SK-N-SH treated with all-trans-retinoic acid at 6 μM for 48 hours (cell line): ENCODE data around the gene VPS54.

Experiments used
- ATAC-seq: fragments of 200-7000 bp; cut with Tn5 transposase; 3 replicates; pipeline ENCODE4 v1.9.1; 2020; ENCODE audit warnings: mild to moderate bottlenecking, moderate library complexity
- ARNTL ChIP-seq: fragments of 450-650 bp; formaldehyde crosslinking; IDR thresholded peaks from 2 replicates; pipeline ENCODE4 v1.5.0; 2020; ENCODE audit warnings: low read depth, mild to moderate bottlenecking, moderate library complexity, borderline replicate concordance
- BACH2 ChIP-seq: fragments of 250-450 bp; sonication (Bioruptor Pico); IDR thresholded peaks from 2 replicates; pipeline ENCODE4 v1.9.0; 2021; ENCODE audit warnings: mild to moderate bottlenecking, borderline replicate concordance
- CSDC2 ChIP-seq: fragments of 250-450 bp; sonication (Bioruptor Pico); IDR thresholded peaks from 2 replicates; pipeline ENCODE4 v1.5.0; 2020; ENCODE audit warnings: mild to moderate bottlenecking, moderate library complexity
- ESRRG ChIP-seq: fragments of 250-450 bp; sonication (Bioruptor Pico); IDR thresholded peaks from 2 replicates; pipeline ENCODE4 v1.6.1; 2021; ENCODE audit warnings: mild to moderate bottlenecking
- GLIS3 ChIP-seq: fragments of 250-450 bp; sonication (Bioruptor Pico); IDR thresholded peaks from 2 replicates; pipeline ENCODE4 v1.5.0; 2020; ENCODE audit warnings: mild to moderate bottlenecking, moderate library complexity
- ISL1 ChIP-seq: fragments of 250-450 bp; sonication (Bioruptor Pico); IDR thresholded peaks from 2 replicates; pipeline ENCODE4 v2.1.2; 2022; ENCODE audit warnings: mild to moderate bottlenecking, moderate library complexity
- OSR1 ChIP-seq: fragments of 250-450 bp; sonication (Bioruptor Pico); IDR thresholded peaks from 2 replicates; pipeline ENCODE4 v1.8.0; 2022; ENCODE audit warnings: moderate library complexity, mild to moderate bottlenecking, inconsistent platforms
- PPARA ChIP-seq: fragments of 250-450 bp; sonication (Bioruptor Pico); IDR thresholded peaks from 2 replicates; pipeline ENCODE4 v1.5.0; 2020; ENCODE audit warnings: mild to moderate bottlenecking, borderline replicate concordance
- RARB ChIP-seq: fragments of 250-450 bp; sonication (Bioruptor Pico); IDR thresholded peaks from 2 replicates; pipeline ENCODE4 v1.8.0; 2021; ENCODE audit warnings: mild to moderate bottlenecking, moderate library complexity
- SNAI2 ChIP-seq: fragments of 250-450 bp; sonication (Bioruptor Pico); IDR thresholded peaks from 2 replicates; pipeline ENCODE4 v1.5.0; 2020; ENCODE audit warnings: mild to moderate bottlenecking, moderate library complexity
- TCF4 ChIP-seq: fragments of 250-450 bp; sonication (Bioruptor Pico); IDR thresholded peaks from 2 replicates; pipeline ENCODE4 v1.8.0; 2021; ENCODE audit warnings: mild to moderate bottlenecking, moderate library complexity, borderline replicate concordance
- ZC3H10 ChIP-seq: fragments of 250-450 bp; sonication (Bioruptor Pico); IDR thresholded peaks from 2 replicates; pipeline ENCODE4 v1.5.1; 2021; ENCODE audit warnings: mild to moderate bottlenecking, moderate library complexity
- ZFP3 ChIP-seq: fragments of 250-450 bp; sonication (Bioruptor Pico); IDR thresholded peaks from 2 replicates; pipeline ENCODE4 v1.5.0; 2020; ENCODE audit warnings: mild to moderate bottlenecking, moderate library complexity
- ZFP30 ChIP-seq: fragments of 450-650 bp; formaldehyde crosslinking; IDR thresholded peaks from 2 replicates; pipeline ENCODE4 v1.5.0; 2022; ENCODE audit warnings: mild to moderate bottlenecking, moderate library complexity
- ZNF565 ChIP-seq: fragments of 450-650 bp; formaldehyde crosslinking; conservative IDR thresholded peaks from 2 replicates; pipeline ENCODE4 v1.5.0; 2020; ENCODE audit warnings: low read depth, mild to moderate bottlenecking, moderate library complexity
- ZNF70 ChIP-seq: fragments of 450-650 bp; formaldehyde crosslinking; IDR thresholded peaks from 2 replicates; pipeline ENCODE4 v1.5.0; 2020; ENCODE audit warnings: mild to moderate bottlenecking, moderate library complexity
- ZNF8 ChIP-seq: fragments of 450-650 bp; formaldehyde crosslinking; IDR thresholded peaks from 2 replicates; pipeline ENCODE4 v1.5.0; 2020; ENCODE audit warnings: mild to moderate bottlenecking, moderate library complexity
- TF ChIP-seq, protein P1 (sequence below): fragments of 250-450 bp; sonication (Bioruptor Pico); IDR thresholded peaks from 2 replicates; pipeline ENCODE4 v1.8.0; 2021; ENCODE audit warnings: low read depth, mild to moderate bottlenecking, moderate library complexity, borderline replicate concordance
- TF ChIP-seq, protein P2 (sequence below): fragments of 250-450 bp; sonication (Bioruptor Pico); IDR thresholded peaks from 2 replicates; pipeline ENCODE4 v1.8.0; 2020; ENCODE audit warnings: mild to moderate bottlenecking, moderate library complexity, borderline replicate concordance
- TF ChIP-seq, protein P3 (sequence below): fragments of 250-450 bp; sonication (Bioruptor Pico); IDR thresholded peaks from 2 replicates; pipeline ENCODE4 v1.5.0; 2020; ENCODE audit warnings: mild to moderate bottlenecking, moderate library complexity
- TF ChIP-seq, protein P4 (sequence below): fragments of 250-450 bp; sonication (Bioruptor Pico); IDR thresholded peaks from 2 replicates; pipeline ENCODE4 v1.5.1; 2020; ENCODE audit warnings: low read depth, mild to moderate bottlenecking, moderate library complexity
- TF ChIP-seq, protein P5 (sequence below): fragments of 250-450 bp; sonication (Bioruptor Pico); IDR thresholded peaks from 2 replicates; pipeline ENCODE4 v1.5.1; 2021; ENCODE audit warnings: mild to moderate bottlenecking, moderate library complexity

Gene VPS54

DNA sequence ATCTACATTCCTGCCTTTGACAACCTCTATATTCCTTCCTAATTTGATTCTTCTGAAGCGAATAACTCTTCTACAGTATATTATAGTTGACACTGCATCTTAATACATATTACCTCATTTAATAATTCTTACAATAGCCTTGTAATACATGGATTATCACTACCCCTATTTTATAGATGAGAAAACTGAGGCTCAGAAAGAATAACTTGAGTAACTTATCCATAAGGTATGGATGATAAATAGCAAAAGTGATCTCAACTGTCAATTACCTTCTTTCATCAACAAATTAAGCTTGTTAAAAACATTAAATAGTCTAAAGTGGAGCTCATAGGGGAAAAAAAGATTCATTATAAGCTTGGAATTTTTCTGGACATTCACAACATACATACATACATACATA, 4.6 kb downstream of the VPS54 start:
- TF ChIP-seq, protein P1, sequence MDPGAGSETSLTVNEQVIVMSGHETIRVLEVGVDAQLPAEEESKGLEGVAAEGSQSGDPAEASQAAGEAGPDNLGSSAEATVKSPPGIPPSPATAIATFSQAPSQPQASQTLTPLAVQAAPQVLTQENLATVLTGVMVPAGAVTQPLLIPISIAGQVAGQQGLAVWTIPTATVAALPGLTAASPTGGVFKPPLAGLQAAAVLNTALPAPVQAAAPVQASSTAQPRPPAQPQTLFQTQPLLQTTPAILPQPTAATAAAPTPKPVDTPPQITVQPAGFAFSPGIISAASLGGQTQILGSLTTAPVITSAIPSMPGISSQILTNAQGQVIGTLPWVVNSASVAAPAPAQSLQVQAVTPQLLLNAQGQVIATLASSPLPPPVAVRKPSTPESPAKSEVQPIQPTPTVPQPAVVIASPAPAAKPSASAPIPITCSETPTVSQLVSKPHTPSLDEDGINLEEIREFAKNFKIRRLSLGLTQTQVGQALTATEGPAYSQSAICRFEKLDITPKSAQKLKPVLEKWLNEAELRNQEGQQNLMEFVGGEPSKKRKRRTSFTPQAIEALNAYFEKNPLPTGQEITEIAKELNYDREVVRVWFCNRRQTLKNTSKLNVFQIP, result no peak
- TF ChIP-seq, protein P2, sequence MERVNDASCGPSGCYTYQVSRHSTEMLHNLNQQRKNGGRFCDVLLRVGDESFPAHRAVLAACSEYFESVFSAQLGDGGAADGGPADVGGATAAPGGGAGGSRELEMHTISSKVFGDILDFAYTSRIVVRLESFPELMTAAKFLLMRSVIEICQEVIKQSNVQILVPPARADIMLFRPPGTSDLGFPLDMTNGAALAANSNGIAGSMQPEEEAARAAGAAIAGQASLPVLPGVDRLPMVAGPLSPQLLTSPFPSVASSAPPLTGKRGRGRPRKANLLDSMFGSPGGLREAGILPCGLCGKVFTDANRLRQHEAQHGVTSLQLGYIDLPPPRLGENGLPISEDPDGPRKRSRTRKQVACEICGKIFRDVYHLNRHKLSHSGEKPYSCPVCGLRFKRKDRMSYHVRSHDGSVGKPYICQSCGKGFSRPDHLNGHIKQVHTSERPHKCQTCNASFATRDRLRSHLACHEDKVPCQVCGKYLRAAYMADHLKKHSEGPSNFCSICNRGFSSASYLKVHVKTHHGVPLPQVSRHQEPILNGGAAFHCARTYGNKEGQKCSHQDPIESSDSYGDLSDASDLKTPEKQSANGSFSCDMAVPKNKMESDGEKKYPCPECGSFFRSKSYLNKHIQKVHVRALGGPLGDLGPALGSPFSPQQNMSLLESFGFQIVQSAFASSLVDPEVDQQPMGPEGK (CRISPR knock-in tag), result no peak
- no peak for TF ChIP-seq PPARA (CRISPR knock-in tag)
- no peak for TF ChIP-seq CSDC2 (CRISPR knock-in tag)
- no peak for TF ChIP-seq ZNF565 (CRISPR knock-in tag)
- TF ChIP-seq ZNF8, result no peak
- TF ChIP-seq, all 23 proteins: peak for 0
- ATAC-seq, result no peak

DNA sequence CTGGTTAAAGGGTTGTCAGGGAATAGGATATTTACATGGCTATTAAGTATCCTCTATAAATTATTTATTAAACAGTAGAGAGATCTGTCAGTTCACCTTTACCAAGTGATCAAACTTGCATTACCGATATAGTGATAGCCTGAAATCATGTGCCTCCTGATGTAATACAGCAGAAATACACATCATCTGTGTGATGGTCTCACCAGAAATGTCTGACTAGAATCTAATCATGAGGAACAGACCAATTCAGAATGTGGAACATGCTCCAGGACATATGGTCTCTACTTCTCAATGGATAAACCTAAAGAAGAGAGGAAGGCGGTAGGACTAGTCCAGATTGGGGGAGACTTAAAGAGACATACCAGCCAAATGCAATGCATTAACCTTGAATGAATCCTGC, 6.2 kb downstream of the VPS54 start:
- TF ChIP-seq TCF4 (CRISPR knock-in tag), result no peak
- TF ChIP-seq, protein P2 (CRISPR knock-in tag), result no peak
- no peak for TF ChIP-seq ZFP3
- no peak for TF ChIP-seq ZNF70 (CRISPR knock-in tag)
- no peak for TF ChIP-seq OSR1
- TF ChIP-seq, protein P1, result no peak
- no peak for TF ChIP-seq PPARA (CRISPR knock-in tag)
- no peak for TF ChIP-seq BACH2 (CRISPR knock-in tag)
- TF ChIP-seq GLIS3 (CRISPR knock-in tag), result no peak
- TF ChIP-seq RARB (CRISPR knock-in tag), result no peak
- TF ChIP-seq ARNTL, result no peak
- no peak for TF ChIP-seq ISL1 (CRISPR knock-in tag)
- no peak for TF ChIP-seq ZNF565 (CRISPR knock-in tag)
- TF ChIP-seq ESRRG (CRISPR knock-in tag), result no peak
- TF ChIP-seq ZFP30 (CRISPR knock-in tag), result no peak
- no peak for TF ChIP-seq ZC3H10 (CRISPR knock-in tag)
- TF ChIP-seq, protein P3, sequence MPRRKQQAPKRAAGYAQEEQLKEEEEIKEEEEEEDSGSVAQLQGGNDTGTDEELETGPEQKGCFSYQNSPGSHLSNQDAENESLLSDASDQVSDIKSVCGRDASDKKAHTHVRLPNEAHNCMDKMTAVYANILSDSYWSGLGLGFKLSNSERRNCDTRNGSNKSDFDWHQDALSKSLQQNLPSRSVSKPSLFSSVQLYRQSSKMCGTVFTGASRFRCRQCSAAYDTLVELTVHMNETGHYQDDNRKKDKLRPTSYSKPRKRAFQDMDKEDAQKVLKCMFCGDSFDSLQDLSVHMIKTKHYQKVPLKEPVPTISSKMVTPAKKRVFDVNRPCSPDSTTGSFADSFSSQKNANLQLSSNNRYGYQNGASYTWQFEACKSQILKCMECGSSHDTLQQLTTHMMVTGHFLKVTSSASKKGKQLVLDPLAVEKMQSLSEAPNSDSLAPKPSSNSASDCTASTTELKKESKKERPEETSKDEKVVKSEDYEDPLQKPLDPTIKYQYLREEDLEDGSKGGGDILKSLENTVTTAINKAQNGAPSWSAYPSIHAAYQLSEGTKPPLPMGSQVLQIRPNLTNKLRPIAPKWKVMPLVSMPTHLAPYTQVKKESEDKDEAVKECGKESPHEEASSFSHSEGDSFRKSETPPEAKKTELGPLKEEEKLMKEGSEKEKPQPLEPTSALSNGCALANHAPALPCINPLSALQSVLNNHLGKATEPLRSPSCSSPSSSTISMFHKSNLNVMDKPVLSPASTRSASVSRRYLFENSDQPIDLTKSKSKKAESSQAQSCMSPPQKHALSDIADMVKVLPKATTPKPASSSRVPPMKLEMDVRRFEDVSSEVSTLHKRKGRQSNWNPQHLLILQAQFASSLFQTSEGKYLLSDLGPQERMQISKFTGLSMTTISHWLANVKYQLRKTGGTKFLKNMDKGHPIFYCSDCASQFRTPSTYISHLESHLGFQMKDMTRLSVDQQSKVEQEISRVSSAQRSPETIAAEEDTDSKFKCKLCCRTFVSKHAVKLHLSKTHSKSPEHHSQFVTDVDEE, result no peak
- TF ChIP-seq, protein P4, sequence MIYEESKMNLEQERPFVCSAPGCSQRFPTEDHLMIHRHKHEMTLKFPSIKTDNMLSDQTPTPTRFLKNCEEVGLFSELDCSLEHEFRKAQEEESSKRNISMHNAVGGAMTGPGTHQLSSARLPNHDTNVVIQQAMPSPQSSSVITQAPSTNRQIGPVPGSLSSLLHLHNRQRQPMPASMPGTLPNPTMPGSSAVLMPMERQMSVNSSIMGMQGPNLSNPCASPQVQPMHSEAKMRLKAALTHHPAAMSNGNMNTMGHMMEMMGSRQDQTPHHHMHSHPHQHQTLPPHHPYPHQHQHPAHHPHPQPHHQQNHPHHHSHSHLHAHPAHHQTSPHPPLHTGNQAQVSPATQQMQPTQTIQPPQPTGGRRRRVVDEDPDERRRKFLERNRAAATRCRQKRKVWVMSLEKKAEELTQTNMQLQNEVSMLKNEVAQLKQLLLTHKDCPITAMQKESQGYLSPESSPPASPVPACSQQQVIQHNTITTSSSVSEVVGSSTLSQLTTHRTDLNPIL (CRISPR knock-in tag), result no peak
- TF ChIP-seq, protein P5, sequence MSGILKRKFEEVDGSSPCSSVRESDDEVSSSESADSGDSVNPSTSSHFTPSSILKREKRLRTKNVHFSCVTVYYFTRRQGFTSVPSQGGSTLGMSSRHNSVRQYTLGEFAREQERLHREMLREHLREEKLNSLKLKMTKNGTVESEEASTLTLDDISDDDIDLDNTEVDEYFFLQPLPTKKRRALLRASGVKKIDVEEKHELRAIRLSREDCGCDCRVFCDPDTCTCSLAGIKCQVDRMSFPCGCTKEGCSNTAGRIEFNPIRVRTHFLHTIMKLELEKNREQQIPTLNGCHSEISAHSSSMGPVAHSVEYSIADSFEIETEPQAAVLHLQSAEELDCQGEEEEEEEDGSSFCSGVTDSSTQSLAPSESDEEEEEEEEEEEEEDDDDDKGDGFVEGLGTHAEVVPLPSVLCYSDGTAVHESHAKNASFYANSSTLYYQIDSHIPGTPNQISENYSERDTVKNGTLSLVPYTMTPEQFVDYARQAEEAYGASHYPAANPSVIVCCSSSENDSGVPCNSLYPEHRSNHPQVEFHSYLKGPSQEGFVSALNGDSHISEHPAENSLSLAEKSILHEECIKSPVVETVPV, result no peak
- no peak for TF ChIP-seq SNAI2
- TF ChIP-seq, all 23 proteins: peak for 0
- no peak for ATAC-seq
